ENCODE results near the gene PARN. TPM values are rescaled to one million over a fixed set of nuclear protein-coding genes. Genes with fewer than 3 reads are reported as not detected.

Gene PARN
- total and polyA plus RNA-seq, 2 of the 4 experiments (the other 2 are of a cell fraction), result 24.6 to 25.1 TPM

- H4K91ac ChIP-seq (ENCODE audit: insufficient read depth, low read depth, low read length), result no peak overlapping the region
- no peak for TF ChIP-seq CEBPB (IDR thresholded peaks at IDR 0.05; ENCODE audit: low read depth, low read length)
- no peak overlapping the region; the same call in 1 of the 2 replicates for H3K4ac ChIP-seq (ENCODE audit: low read depth, low read length)
- in situ Hi-C loops (cut with MboI; ENCODE audit: low sequenced_read_pairs), result no loop called here
- peak overlapping the region; percentile 33; the same call in 1 of the 2 replicates for H2AK5ac ChIP-seq (ENCODE audit: low read depth, low read length)
- H2BK5ac ChIP-seq (ENCODE audit: low read depth, low read length, poor library complexity, severe bottlenecking), result no peak overlapping the region
- H3K9ac ChIP-seq (ENCODE audit: low read depth, low read length), result no peak overlapping the region
- H2BK120ac ChIP-seq (ENCODE audit: low read depth, low read length), result no peak overlapping the region
- no TSS peak for BruUV-seq (replicated peaks)
- H3K79me1 ChIP-seq (ENCODE audit: low read depth in 1 of 2, low read length in 2 of 2), result peaks cover 4 to 17% of the 10 kb centered on the region in 2 experiments; a peak in 2 of 4 replicates
- H4K8ac ChIP-seq (ENCODE audit: low read depth in 2 of 2, low read length in 2 of 2), result no peak overlapping the region
- peak; percentile 29 for DNase-seq
- dilution Hi-C loops (cut with HindIII; ENCODE audit: low sequenced_read_pairs, unreplicated experiment), result no loop called here
- no peak overlapping the region for H2AFZ ChIP-seq (replicated peaks; ENCODE audit: low read length, poor library complexity)
- H3K56ac ChIP-seq (ENCODE audit: extremely low read depth, insufficient read depth, low read length), result no peak overlapping the region
- no peak overlapping the region for H3K4me2 ChIP-seq (ENCODE audit: low read depth, low read length)
- no peaks in the 10 kb centered on the region for H3K27me3 ChIP-seq (ENCODE audit: control insufficient read depth, insufficient read depth, low read length)
- no peaks in the 10 kb centered on the region; the same call in 1 of the 2 replicates for H4K20me1 ChIP-seq (ENCODE audit: insufficient read depth, low read length)
- H2BK20ac ChIP-seq (ENCODE audit: low read depth, low read length), result no peak overlapping the region
- ChIA-PET CTCF (interaction anchor here (2.9 kb wide), 1 partner anchor 9 kb away, joined by 12 read pairs; no protein-coding TSS in a partner anchor), POLR2A (ENCODE audit: unreplicated experiment) (interaction anchor here (0.6 kb wide), 1 partner anchor 14 kb away, joined by 11 read pairs; no protein-coding TSS in a partner anchor)
- 0 out of 2 replicates have a peak overlapping the region, but pooled peaks have one; percentile 48 for H3K23ac ChIP-seq (ENCODE audit: low read depth, low read length)
- H3K4me1 ChIP-seq (ENCODE audit: control insufficient read depth, insufficient read depth, low read length), result peaks cover 14% of the 10 kb centered on the region
- H3K36me3 ChIP-seq (ENCODE audit: control insufficient read depth, insufficient read depth, low read length), result peaks cover 2% of the 10 kb centered on the region; the same call in 1 of the 2 replicates
- no peak overlapping the region for H4K5ac ChIP-seq (ENCODE audit: low read depth, low read length)
- intact Hi-C loops (cut with micrococcal nuclease), result no loop called here
- no peak overlapping the region for H3K27ac ChIP-seq (ENCODE audit: insufficient read depth, low read length)
- no peaks in the 10 kb centered on the region for H3K9me3 ChIP-seq (ENCODE audit: control insufficient read depth, insufficient read depth, low read length)
- ATAC-seq (ENCODE audit: low read depth), result no peak
- peaks cover 11% of the 10 kb centered on the region for H3K9me1 ChIP-seq (ENCODE audit: insufficient read depth, low read length)
- no peak overlapping the region for H2AK9ac ChIP-seq (replicated peaks; ENCODE audit: low read depth, low read length, poor library complexity)
- H3K18ac ChIP-seq (ENCODE audit: low read depth, low read length), result no peak overlapping the region
- H3K4me3 ChIP-seq (ENCODE audit: insufficient read depth, low read depth, low read length), result no peak overlapping the region
- H2BK15ac ChIP-seq (ENCODE audit: low read depth, low read length), result no peak overlapping the region
- H3K14ac ChIP-seq (replicated peaks; ENCODE audit: low read depth, low read length), result no peak overlapping the region
- WGBS, 2 experiments (ENCODE audit: extremely low coverage in 2 of 2, insufficient read length in 1 of 2), result no CpG with 5 or more reads among the region's 7 CpGs
Observed at GRCh38 chr16:14497245-14498082, 132.6 kb downstream of the PARN start.
